Upper lobe of right lung (tissue), 1 donor: ENCODE measurements around the gene ST7L. TPM values are rescaled to one million over a fixed set of nuclear protein-coding genes. Genes with fewer than 3 reads are reported as not detected.

Experiments
- ATAC-seq: fragments of 200-7000 bp; cut with Tn5 transposase; one replicate; pipeline ENCODE4 v1.9.1; 2020; ENCODE audit warnings: mild to moderate bottlenecking, moderate library complexity
- DNase-seq: peaks from one replicate; pipeline ENCODE4 v3.0.0-alpha.2; 2020
- H3K27ac ChIP-seq: fragments of 200-600 bp; one replicate; pipeline ENCODE4 v1.8.0; 2022
- H3K27me3 ChIP-seq: fragments of 200-600 bp; one replicate; pipeline ENCODE4 v1.8.0; 2022; ENCODE audit warnings: mild to moderate bottlenecking
- H3K36me3 ChIP-seq: fragments of 200-600 bp; one replicate; pipeline ENCODE4 v1.8.0; 2022
- H3K4me1 ChIP-seq: fragments of 200-600 bp; one replicate; pipeline ENCODE4 v1.8.0; 2022
- H3K4me3 ChIP-seq: fragments of 200-600 bp; one replicate; pipeline ENCODE4 v1.8.0; 2022; ENCODE audit warnings: mild to moderate bottlenecking
- H3K9me3 ChIP-seq: fragments of 200-600 bp; one replicate; pipeline ENCODE4 v1.8.0; 2022
- CTCF ChIP-seq: fragments of 200-600 bp; IDR thresholded peaks from one replicate; pipeline ENCODE4 v1.8.0; 2022; ENCODE audit warnings: antibody characterized with exemption
- intact Hi-C: fragments of 100-400 bp; cut with DNase I; formaldehyde crosslinking; loops from one replicate; pipeline ENCODE4 v1.11.0; 2022
- total RNA-seq: library from RNA; stranded (reverse); fragmentation: NEBNext Ultra II Directional; extraction: Animal tissue kit (Norgen Biotek cat#: 25700); gene quantifications from one replicate; pipeline ENCODE4 v1.2.1, GENCODE V29; 2021
- donor health status: DM: no; HTN: yes; CAD: no; lungs with severe emphysema.

ST7L gene
- total RNA-seq, 1 donor from 2014 or later, result 27.2 TPM

- peak within 1 kb of the TSS; percentile 56 for H3K4me3 ChIP-seq
- H3K27me3 ChIP-seq, result peaks cover 26% of the 10 kb centered on the region
- no peak within 1 kb of the TSS for H3K27ac ChIP-seq
- H3K36me3 ChIP-seq, result no peaks in the 10 kb centered on the region
- no peaks in the 10 kb centered on the region for H3K9me3 ChIP-seq
- H3K4me1 ChIP-seq, result peaks cover 11% of the 10 kb centered on the region
- ATAC-seq (peak; percentile 67), DNase-seq (peak; percentile 74)
- intact Hi-C loops, result no loop called here
- TF ChIP-seq CTCF, result no peak
Measured at GRCh38 chr1:112508278-112509004, 110.5 kb downstream of the ST7L start, which contains the start of gene WNT2B. Gene WNT2B, plus strand, starts transcription at chr1:112508965. Its CDS starts 298 bp downstream, at chr1:112509263.

- DNase-seq, result no peak
- H3K27me3 ChIP-seq, result peaks cover 30% of the 10 kb centered on the region
- no peak overlapping the region for H3K27ac ChIP-seq
- TF ChIP-seq CTCF, result no peak
- no peak for ATAC-seq
- peak overlapping the region; percentile 56 for H3K4me3 ChIP-seq
- H3K9me3 ChIP-seq, result no peaks in the 10 kb centered on the region
- H3K4me1 ChIP-seq, result peaks cover 12% of the 10 kb centered on the region
- intact Hi-C loops, result no loop called here
- no peaks in the 10 kb centered on the region for H3K36me3 ChIP-seq
Measured at GRCh38 chr1:112507921-112508277, 111.0 kb downstream of the ST7L start.

GRCh38 chr1:112507336-112507735 is 111.6 kb downstream of the ST7L start:
- no peak overlapping the region for H3K4me3 ChIP-seq
- intact Hi-C loops, result no loop called here

GRCh38 chr1:112506731-112507130 is 112.2 kb downstream of the ST7L start:
- no peak for ATAC-seq
- intact Hi-C loops, result no loop called here
- no peaks in the 10 kb centered on the region for H3K36me3 ChIP-seq
- H3K27me3 ChIP-seq, result peaks cover 37% of the 10 kb centered on the region
- H3K4me3 ChIP-seq, result no peak overlapping the region
- no peak for TF ChIP-seq CTCF
- no peaks in the 10 kb centered on the region for H3K9me3 ChIP-seq
- DNase-seq, result no peak
- peaks cover 21% of the 10 kb centered on the region for H3K4me1 ChIP-seq
- H3K27ac ChIP-seq, result no peak overlapping the region

More at GRCh38 chr1:112507336-112507735, 111.6 kb downstream of the ST7L start:
- no peak for TF ChIP-seq CTCF
- Histone ChIP-seq H3K27ac (no peak overlapping the region), H3K9me3 (no peaks in the 10 kb centered on the region), H3K4me1 (peaks cover 17% of the 10 kb centered on the region), H3K27me3 (peaks cover 33% of the 10 kb centered on the region), H3K36me3 (no peaks in the 10 kb centered on the region)
- DNase-seq, result no peak
- no peak for ATAC-seq

- no peaks in the 10 kb centered on the region for H3K36me3 ChIP-seq
- ATAC-seq (no peak), DNase-seq (no peak)
- no peak overlapping the region for H3K4me3 ChIP-seq
- H3K27me3 ChIP-seq, result peaks cover 37% of the 10 kb centered on the region
- no peak for TF ChIP-seq CTCF
- intact Hi-C loops, result no loop called here
- H3K27ac ChIP-seq, result no peak overlapping the region
- no peaks in the 10 kb centered on the region for H3K9me3 ChIP-seq
- H3K4me1 ChIP-seq, result peaks cover 21% of the 10 kb centered on the region
Measured at GRCh38 chr1:112506306-112506705, 112.6 kb downstream of the ST7L start.

- Histone ChIP-seq H3K36me3 (no peaks in the 10 kb centered on the region), H3K4me3 (no peak overlapping the region), H3K4me1 (peaks cover 21% of the 10 kb centered on the region), H3K27me3 (peaks cover 37% of the 10 kb centered on the region), H3K9me3 (no peaks in the 10 kb centered on the region), H3K27ac (no peak overlapping the region)
- no peak for TF ChIP-seq CTCF
- DNase-seq (no peak), ATAC-seq (no peak)
- intact Hi-C loops, result no loop called here
Measured at GRCh38 chr1:112505878-112506277, 113.1 kb downstream of the ST7L start.
